GM18861 (cell line): ENCODE results near the gene SCAF8.
A peak's percentile ranks its signal among the peaks of the same experiment; 100 is the strongest.
"Not testable (repeated sequence)": the region's sequence is repeated elsewhere in the genome, so short reads cannot be mapped to it uniquely, and the experiment has no call there.

Experiments
- ATAC-seq: cut with Tn5 transposase; IDR thresholded peaks from one replicate; pipeline ENCODE4 v1.9.1; 2021; ENCODE audit not compliant: unreplicated experiment

Gene SCAF8

GRCh38 chr6:154732538-154733182 lies 556 bp upstream of the SCAF8 start:
- no peak for ATAC-seq

DNA sequence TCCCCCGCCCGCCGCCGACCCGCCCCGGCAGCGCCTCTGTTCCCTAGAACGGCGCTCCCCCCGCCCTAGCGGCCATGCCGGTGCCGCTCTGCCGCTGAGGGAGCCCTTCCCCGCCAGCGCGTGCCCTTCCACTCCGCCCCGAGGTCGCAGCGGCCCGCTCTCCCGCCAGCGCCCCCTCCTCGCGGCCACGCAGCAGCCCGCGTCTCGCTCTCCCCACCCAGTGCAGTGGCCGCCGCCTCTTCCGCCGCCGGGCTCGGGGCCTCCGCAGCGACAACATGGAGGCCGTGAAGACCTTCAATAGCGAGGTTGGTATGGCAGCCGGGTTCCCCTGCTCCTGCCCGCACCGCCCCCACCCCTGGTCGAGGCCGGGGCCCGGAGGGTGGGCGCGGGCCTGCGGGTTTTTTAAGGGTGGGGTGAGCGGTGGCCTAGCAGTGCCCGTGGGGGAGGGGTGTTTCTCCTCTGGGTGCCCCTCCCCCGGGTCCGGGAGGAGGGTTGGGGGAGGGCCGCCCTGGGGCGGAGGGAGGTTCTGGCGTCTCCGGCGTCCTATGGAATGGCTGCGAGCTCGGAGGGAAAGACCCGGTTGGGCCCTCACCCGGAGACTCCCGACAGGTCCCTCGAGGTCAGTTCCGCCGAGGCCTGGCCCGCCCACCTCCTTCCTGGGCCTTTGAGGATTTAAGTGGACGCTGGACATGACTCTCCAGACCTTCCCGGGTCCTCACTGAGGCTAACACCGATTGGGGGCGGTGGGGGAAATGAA lies 588 bp downstream of the SCAF8 start:
- peak; percentile 56 for ATAC-seq

- no peak for ATAC-seq
These were observed 3.5 kb downstream of the SCAF8 start for GRCh38 chr6:154736618-154737259.

DNA sequence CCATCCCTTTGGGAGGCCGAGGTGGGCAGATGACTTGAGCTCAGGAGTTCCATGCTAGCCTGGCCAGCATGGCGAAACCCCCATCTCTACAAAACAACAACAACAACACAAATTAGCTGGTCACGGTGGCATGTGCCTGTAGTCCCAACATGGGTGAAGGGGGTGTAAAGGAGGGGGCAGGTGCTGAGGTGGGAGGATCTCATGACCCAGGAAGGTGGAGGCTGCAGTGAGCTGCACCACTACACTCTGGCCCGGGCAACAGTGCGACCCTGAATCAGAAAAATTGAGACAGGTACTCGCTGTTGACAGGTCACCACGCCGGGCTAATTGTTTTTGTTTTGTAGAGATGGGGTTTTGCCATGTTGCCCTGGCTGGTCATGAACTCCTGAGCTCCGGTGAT lies 4.2 kb downstream of the SCAF8 start:
- no peak for ATAC-seq

- no peak for ATAC-seq
These were observed 5.3 kb downstream of the SCAF8 start for GRCh38 chr6:154738551-154738961.

DNA sequence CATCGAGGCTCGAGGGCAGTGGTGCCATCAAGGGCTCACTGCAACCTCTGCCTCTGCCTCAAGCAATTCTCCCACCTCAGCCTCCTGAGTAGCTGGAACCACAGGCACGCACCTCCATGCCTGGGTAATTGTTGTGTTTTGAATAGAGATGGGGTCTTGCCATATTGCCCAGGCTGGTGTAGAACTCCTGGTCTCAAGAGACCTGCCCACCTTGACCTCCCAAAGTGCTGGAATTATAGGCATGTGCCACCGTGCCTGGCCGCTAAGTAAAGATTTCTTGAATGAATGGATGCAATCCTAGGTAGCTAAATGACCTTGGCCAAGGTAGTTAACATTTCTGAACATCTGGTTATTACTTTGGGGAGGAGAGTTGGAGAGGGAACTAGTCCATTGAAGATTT lies 7.4 kb downstream of the SCAF8 start:
- ATAC-seq = no peak

- no peak for ATAC-seq
These were observed 9.7 kb downstream of the SCAF8 start for GRCh38 chr6:154742891-154743290.

DNA sequence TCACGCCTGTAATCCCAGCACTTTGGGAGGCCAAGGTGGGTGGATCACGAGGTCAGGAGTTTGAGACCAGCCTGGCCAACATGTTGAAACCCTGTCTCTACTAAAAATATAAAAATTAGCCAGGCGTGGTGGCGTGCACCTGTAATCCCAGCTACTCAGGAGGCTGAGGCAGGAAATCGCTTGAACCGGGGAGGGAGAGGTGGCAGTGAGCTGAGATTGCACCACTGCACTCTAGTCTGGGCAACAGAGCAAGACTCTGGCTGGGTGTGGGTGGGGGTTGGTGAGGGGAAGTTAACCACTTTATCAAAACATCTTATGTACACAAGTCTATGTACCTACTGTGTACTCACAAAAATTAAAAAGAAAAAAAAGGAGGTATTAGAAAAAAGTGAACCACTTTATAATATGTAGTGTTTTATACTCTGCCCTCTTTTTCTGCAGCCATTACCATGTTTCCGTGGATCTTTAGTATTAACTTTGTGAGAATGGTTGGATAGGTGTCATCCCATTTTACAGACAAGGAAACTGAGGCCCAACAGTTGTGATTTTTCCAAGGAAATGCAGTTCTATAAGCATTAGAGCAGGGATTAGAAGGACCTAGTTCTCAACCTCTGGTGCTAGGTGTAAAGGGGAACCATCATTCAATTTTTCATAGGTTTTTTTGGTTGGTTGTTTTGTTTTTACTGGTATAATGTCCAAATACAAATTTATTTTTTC lies 11.0 kb downstream of the SCAF8 start:
- ATAC-seq = not testable (repeated sequence)

GRCh38 chr6:154745243-154745642 lies 12.0 kb downstream of the SCAF8 start:
- no peak for ATAC-seq

DNA sequence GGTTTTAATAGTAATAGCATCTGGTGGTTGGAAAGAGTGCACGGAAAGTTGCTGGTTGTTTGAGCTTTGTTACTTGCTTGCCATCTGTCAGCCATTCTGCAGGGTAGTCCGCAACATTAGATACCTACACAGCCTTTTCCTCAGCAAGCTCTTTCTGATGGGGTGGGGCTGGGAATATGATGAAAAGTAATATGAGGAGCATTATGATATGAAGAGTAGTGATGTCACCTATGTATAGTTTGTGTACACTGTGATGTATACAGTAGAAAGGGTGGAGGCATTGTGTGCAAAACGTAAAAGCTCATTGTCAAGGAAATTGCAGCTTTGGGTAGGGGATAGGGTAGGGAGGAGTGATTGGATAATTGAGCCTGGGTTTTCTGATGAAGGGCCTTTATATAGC lies 16.1 kb downstream of the SCAF8 start:
- ATAC-seq = no peak

GRCh38 chr6:154751011-154751800 lies 18.0 kb downstream of the SCAF8 start:
- ATAC-seq = no peak

DNA sequence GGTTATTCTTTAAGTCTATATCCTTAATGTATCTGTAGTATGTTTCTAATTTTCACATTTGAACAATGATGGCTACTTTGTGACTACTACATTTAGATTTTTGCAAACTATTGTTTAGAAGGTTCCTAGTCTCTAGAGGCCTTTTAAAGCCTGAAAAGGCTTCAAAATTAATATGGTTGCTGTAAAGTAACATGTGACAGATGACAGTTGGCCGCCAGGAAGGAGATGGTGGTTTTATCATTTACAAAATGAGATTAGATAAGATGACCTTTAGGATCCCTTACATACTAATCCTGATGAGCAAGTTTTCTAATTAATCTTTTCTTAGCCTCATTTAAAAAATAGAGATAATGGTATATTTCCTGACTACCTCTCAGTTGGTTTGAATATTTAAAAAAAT lies 18.8 kb downstream of the SCAF8 start:
- ATAC-seq = no peak

DNA sequence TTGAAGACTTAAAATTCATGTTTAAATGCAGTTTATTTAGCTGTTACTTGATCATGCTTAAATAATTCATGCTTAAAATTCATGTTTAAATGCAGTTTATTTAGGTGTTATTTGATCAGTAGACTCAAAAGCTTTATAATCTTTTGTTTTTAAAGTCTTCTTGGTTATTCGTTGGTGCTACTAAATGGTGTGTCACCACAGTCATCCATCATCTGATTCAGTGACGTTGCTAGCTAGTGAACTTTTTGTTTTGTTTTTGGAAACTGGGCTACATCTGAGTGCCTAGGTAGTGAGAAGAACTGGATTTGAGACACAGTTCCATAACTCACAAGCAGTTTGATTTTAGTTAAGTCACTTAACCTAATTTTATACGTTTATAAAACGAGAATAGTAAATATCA lies 20.9 kb downstream of the SCAF8 start:
- no peak for ATAC-seq

DNA sequence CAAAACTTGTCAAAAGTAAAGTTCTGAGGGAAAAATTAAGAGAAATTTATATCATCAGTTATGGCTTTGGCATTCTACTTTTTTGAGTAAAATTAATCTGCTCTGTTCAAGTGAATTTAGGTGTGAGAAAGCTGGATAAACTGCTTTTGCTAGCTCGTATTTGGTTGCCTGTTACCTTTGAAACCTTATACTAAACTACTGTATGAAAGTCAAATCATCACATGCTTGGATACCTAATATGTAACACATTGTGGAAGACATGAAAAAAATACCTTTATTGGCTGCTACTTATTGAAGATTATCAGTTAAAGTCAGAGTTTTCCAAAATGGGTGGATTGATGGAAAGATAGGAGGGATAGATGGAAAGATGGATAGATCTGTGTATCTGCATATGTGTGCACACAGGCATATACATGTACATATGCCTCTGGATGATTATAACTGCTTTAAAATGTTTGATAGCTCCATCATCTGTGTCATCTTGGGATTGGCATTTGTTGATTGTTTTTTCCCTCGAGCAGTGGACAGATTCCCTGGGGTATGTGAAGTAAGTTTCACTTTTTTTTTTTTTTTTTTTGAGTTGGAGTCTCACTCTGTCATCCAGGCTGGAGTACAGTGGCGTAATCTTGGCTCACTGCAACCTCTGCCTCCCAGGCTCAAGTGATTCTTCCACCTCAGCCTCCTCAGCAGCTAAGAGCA lies 24.3 kb downstream of the SCAF8 start:
- ATAC-seq = no peak

DNA sequence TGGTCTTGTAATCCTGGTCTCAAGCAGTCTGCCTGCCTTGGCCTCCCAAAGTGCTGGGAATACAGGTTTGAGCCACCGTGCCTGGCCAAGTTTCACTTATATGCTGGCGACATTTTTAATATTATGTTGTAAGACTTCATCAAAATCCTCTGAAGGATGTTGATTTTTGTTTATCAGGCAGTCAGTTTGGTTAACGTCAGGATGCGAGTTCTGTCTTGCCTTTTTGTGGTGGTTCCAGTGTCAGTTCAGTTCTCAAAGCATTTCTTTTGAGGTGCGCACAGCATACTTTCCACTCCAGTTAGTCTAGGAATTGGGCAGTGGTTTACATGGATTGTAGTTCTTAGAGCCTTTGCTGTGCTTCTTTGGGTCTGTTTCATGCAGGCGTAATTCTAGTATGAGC lies 24.9 kb downstream of the SCAF8 start:
- no peak for ATAC-seq

DNA sequence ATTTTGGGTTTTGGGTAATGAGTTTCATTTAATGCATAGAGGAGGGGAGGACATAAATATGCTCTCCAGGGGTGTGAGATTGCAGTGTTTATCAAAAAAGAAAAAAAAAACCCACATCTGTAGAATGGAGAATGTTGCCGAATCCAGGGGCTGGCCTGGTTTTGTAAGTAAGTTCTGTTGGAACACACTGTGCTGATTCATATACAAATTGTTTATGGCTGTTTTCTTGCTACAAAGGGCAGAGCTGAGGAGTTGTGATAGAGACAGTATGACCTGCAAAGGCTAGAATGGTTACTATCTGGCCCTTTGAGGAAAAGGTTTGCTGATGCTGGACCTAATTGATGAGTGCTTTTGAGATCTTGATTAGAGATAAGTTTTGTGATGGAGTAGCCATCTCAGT lies 30.4 kb downstream of the SCAF8 start:
- ATAC-seq = no peak

DNA sequence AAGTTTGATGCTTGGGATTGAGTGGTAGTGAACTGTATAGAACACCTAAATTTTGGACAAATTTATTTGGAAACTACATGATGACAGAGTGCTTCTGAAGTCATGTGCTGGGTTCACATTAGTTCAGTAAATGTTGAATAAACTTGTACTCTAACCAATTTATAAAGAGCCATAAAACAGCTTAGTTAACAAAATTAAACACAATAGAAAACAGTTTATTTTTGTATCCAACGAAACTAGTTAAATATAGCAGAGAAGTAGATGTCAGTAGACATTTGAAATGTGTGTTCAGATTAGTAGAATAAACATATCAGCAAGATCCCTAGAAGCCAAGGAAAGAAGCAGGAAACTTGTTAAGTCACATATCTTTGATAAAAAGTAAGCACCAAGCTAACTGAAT lies 32.1 kb downstream of the SCAF8 start:
- no peak for ATAC-seq

- ATAC-seq = no peak
These were observed 33.1 kb downstream of the SCAF8 start for GRCh38 chr6:154766288-154766687.

- no peak for ATAC-seq
These were observed 33.9 kb downstream of the SCAF8 start for GRCh38 chr6:154767003-154767723.

- no peak for ATAC-seq
These were observed 35.1 kb downstream of the SCAF8 start for GRCh38 chr6:154768280-154768679.
